HG02678 (cell line): ENCODE results near the gene DHCR24.
A peak's percentile ranks its signal among the peaks of the same experiment; 100 is the strongest.

Experiments used
- ATAC-seq: cut with Tn5 transposase; IDR thresholded peaks from one replicate; pipeline ENCODE4 v1.9.1; 2021; ENCODE audit warnings: mild to moderate bottlenecking, moderate library complexity; ENCODE audit not compliant: unreplicated experiment

DHCR24 gene

DNA sequence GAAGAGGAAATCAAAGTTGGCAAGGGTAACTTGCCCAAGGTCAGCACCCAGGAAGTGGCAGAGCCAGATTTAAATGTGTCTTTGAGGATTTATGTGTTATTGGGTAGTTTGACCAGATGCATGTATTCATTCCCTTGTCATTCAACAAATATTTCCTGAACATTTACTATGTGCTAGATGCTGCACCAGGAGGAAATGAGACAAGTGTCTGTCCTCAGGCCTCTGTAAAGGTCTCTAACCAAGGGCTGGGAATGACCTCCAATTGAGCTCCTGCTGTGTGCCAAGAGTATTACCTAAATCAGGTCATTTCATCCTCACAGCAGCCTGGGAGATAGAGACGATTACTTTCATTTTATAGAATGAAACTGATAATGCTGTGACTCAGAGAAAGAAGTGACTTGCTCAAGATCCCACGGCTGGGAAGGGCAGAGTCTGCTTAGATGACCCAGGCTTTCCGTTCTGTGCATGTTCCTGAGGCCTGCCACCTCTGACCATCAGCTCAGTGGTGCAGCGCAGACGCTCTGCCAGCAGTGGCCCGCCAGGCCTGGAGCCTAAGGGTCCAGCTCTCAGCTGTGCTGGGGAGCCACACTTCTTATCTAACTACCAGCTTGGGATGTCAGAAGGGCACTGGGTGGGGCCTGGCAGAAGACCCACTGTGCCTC lies 82.4 kb downstream of the DHCR24 start:
- ATAC-seq, result no peak

DNA sequence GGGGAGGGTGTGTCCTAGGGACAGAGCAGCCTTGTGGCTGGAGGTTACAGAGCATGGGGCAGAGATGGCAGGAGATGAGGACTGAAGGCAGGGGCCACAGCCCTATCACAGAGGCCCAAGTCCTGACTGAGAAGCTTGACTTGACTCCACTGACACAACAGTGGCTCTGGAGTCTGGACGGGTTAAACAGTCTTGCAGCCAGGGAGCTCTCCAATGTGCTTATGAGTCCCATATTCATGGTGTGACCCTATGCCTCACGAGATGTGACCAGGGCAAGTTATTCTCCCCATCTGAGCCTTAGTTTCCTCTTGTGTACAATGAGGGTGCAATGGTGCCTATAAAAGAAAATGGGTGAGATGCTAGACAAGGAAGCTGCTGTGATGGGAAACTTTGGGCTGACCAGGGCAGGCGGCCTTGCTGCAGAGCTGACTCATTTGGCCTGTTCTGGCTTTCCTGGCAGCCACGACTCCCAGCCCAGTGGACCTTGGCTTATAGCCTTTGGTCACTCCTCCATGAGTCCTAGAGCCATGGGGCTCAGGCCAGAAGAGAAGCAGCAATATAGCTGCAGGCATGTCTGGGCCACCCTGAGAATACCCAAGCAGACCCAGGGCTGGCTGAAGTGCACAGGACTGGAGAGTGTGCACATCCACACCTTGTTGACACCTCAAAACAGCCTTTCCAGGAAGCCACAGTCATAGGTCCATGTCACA lies 83.1 kb downstream of the DHCR24 start:
- ATAC-seq, result no peak

DNA sequence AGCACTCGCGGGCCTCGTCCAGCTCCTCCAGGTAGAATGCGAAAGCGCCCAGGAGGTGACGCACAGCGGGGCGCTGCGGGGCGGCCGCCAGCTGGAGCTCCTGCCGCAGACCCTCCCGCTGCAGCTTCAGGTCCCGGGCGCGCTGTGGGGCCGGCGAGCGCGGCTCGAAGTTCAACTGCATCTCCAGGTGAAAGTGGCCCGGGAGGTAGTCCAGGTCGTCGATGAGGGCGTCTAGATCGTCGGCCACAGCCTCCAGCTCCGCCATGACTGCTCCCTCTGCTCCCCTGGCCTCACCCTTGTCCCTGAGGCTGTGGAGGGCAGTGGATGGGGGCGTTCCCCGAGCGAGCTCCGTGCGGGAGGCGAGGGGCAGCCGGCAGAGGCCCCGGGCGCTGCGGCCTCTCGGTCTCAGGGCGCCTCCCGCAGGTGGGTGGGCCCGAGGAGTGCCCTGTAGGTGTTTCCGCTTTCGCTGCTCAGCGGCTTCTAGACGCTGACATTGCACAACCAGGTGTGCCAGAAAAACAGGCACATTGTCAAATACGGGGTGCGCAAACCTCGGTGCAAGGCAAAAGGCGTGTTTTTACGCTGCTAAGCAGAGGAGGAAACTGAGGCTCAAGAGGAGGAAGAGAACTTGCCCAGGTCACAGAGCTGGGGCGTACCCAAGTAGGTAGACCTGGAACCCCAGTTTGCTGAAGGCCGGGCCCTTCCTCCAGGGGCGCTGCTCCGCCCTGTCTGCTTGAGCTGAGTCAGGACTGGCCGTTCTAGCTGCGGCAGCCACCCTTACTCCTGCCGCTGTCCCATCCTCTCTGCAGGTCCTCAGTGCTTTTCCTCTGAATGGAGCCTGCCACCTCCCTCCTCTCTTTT lies 85.9 kb downstream of the DHCR24 start, which contains the start of gene TTC22:
Gene TTC22 (minus strand): TSS at position 425 of the 861 bp plus-strand sequence. CDS start 160 bp downstream, at position 265.
- ATAC-seq, result peak; percentile 85

- ATAC-seq, result no peak
These were observed 86.7 kb downstream of the DHCR24 start for GRCh38 chr1:54800041-54800898.
